OCI-LY1 (cell line): Measurements from ENCODE around the gene SHTN1.

Experiments used
- H2AFZ ChIP-seq: fragments of 200-600 bp; sonication (generic), shearing (Covaris generic); 2 replicates; pipeline ENCODE4 v1.6.0; 2014; ENCODE audit warnings: antibody characterized with exemption, mild to moderate bottlenecking, low read length
- H3F3A ChIP-seq: fragments of 200-600 bp; sonication (generic), shearing (Covaris generic); 2 replicates; pipeline ENCODE4 v1.6.0; 2014; ENCODE audit warnings: mild to moderate bottlenecking, antibody characterized with exemption, low read length, moderate library complexity; ENCODE audit not compliant: insufficient read depth
- H3K27ac ChIP-seq: fragments of 200-600 bp; sonication (generic); 2 replicates; pipeline ENCODE4 v1.5.1; 2014; ENCODE audit warnings: low read length, mixed run types, mild to moderate bottlenecking, low read depth; ENCODE audit not compliant: poor library complexity, severe bottlenecking
- H3K27me3 ChIP-seq: fragments of 200-600 bp; sonication (generic); 2 replicates; pipeline ENCODE4 v1.6.0; 2014; ENCODE audit warnings: antibody characterized with exemption, mild to moderate bottlenecking, low read length, moderate library complexity; ENCODE audit not compliant: insufficient read depth
- H3K36me3 ChIP-seq: fragments of 200-600 bp; sonication (generic); 2 replicates; pipeline ENCODE4 v1.6.1; 2014; ENCODE audit warnings: mild to moderate bottlenecking, antibody characterized with exemption, low read length, moderate library complexity, mixed read lengths; ENCODE audit not compliant: insufficient read depth
- H3K4me1 ChIP-seq: fragments of 200-600 bp; sonication (generic); 2 replicates; pipeline ENCODE4 v1.5.1; 2014; ENCODE audit warnings: mild to moderate bottlenecking, low read length, moderate library complexity; ENCODE audit not compliant: insufficient read depth, severe bottlenecking
- H3K4me2 ChIP-seq: fragments of 200-600 bp; sonication (generic), shearing (Covaris generic); 2 replicates; pipeline ENCODE4 v1.6.1; 2014; ENCODE audit warnings: low read length
- H3K4me3 ChIP-seq: fragments of 200-600 bp; sonication (generic); 2 replicates; pipeline ENCODE4 v1.5.1; 2014; ENCODE audit warnings: low read length, low read depth, mild to moderate bottlenecking, mixed read lengths; ENCODE audit not compliant: poor library complexity, severe bottlenecking
- H3K79me2 ChIP-seq: fragments of 200-600 bp; shearing (Covaris generic); 2 replicates; pipeline ENCODE4 v1.6.1; 2016; ENCODE audit warnings: mixed run types, low read length, mixed read lengths; ENCODE audit not compliant: insufficient read depth
- H3K9ac ChIP-seq: fragments of 200-600 bp; sonication (generic), shearing (Covaris generic); 2 replicates; pipeline ENCODE4 v1.6.1; 2014; ENCODE audit warnings: mild to moderate bottlenecking, low read length, mixed read lengths
- H3K9me2 ChIP-seq: fragments of 200-600 bp; sonication (generic), shearing (Covaris generic); 2 replicates; pipeline ENCODE4 v1.6.1; 2014; ENCODE audit warnings: low read depth, mild to moderate bottlenecking, low read length, mixed read lengths
- H3K9me3 ChIP-seq: fragments of 200-600 bp; shearing (Covaris generic); 2 replicates; pipeline ENCODE4 v1.6.1; 2014; ENCODE audit warnings: low read length, mixed read lengths
- H4K20me1 ChIP-seq: fragments of 200-600 bp; sonication (generic), shearing (Covaris generic); 2 replicates; pipeline ENCODE4 v1.6.0; 2016; ENCODE audit warnings: mild to moderate bottlenecking, low read length; ENCODE audit not compliant: insufficient read depth
- CTCF ChIP-seq: fragments of 200-600 bp; sonication (generic), shearing (Covaris generic); IDR thresholded peaks from 2 replicates; pipeline ENCODE4 v1.5.1; 2017; ENCODE audit warnings: mild to moderate bottlenecking, antibody characterized with exemption, low read length, moderate library complexity, mixed read lengths
- EZH2 ChIP-seq: fragments of 200-600 bp; sonication (generic), shearing (Covaris generic); IDR thresholded peaks from 2 replicates; pipeline ENCODE4 v1.8.0; 2017; ENCODE audit warnings: borderline replicate concordance, mixed run types, mild to moderate bottlenecking, antibody characterized with exemption, low read length, moderate library complexity, mixed read lengths

SHTN1 gene

GRCh38 chr10:117005527-117006055, 604 bp upstream of the SHTN1 start:
- Histone ChIP-seq H3K9me3 (no peaks in the 10 kb centered on the region), H3K79me2 (no peaks in the 10 kb centered on the region), H3K4me1 (peaks cover 6% of the 10 kb centered on the region), H2AFZ (no peak overlapping the region), H3K27ac (no peak overlapping the region), H3K27me3 (no peaks in the 10 kb centered on the region), H3K4me2 (peak overlapping the region; percentile 78), H3K36me3 (no peaks in the 10 kb centered on the region), H3K9ac (peak overlapping the region; percentile 55; the same call in 1 of the 2 replicates), H3F3A (no peaks in the 10 kb centered on the region), H3K9me2 (no peaks in the 10 kb centered on the region), H3K4me3 (peak overlapping the region; percentile 68), H4K20me1 (no peaks in the 10 kb centered on the region)
- TF ChIP-seq CTCF, result no peak
- no peak for TF ChIP-seq EZH2

GRCh38 chr10:117004227-117005025, 561 bp downstream of the SHTN1 start:
- TF ChIP-seq CTCF (no peak), EZH2 (no peak)
- no peak overlapping the region for H2AFZ ChIP-seq
- H3K4me1 ChIP-seq, result peaks cover 6% of the 10 kb centered on the region
- peak overlapping the region; percentile 68 for H3K4me3 ChIP-seq
- no peaks in the 10 kb centered on the region for H3K9me2 ChIP-seq
- no peak overlapping the region for H3K27ac ChIP-seq
- peak overlapping the region; percentile 55; the same call in 1 of the 2 replicates for H3K9ac ChIP-seq
- H3F3A ChIP-seq, result no peaks in the 10 kb centered on the region
- no peaks in the 10 kb centered on the region for H4K20me1 ChIP-seq
- H3K36me3 ChIP-seq, result no peaks in the 10 kb centered on the region
- H3K27me3 ChIP-seq, result no peaks in the 10 kb centered on the region
- no peaks in the 10 kb centered on the region for H3K9me3 ChIP-seq
- H3K79me2 ChIP-seq, result no peaks in the 10 kb centered on the region
- H3K4me2 ChIP-seq, result peak overlapping the region; percentile 78

DNA sequence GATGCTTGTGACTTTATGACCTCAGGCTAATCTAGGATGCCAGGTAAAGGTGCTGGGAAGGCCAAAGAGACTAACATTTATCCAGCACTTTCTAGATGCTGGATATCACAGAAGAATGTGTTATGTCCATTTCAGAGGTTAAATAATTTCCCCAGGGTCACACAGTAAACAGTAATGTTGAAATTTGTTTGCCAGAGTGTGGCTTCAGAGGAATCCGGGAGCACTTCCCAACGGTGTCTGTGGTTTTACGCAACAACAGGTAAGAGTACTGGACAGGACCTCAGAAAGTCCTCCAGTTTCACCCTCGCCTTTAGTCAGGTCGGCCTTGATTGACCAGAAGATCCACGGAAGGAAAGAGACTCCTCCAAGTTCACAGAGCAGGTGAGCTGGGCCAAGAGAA, 1.7 kb downstream of the SHTN1 start:
- Histone ChIP-seq H4K20me1 (no peaks in the 10 kb centered on the region), H3K79me2 (no peaks in the 10 kb centered on the region), H3K4me2 (no peak overlapping the region)

More for the DNA sequence above, 1.7 kb downstream of the SHTN1 start:
- TF ChIP-seq EZH2 (no peak), CTCF (no peak)
- no peaks in the 10 kb centered on the region for H3K9me3 ChIP-seq
- H3K27me3 ChIP-seq, result no peaks in the 10 kb centered on the region
- H3K9ac ChIP-seq, result no peak overlapping the region
- H2AFZ ChIP-seq, result no peak overlapping the region
- H3F3A ChIP-seq, result no peaks in the 10 kb centered on the region
- H3K9me2 ChIP-seq, result no peaks in the 10 kb centered on the region
- peaks cover 6% of the 10 kb centered on the region for H3K4me1 ChIP-seq
- no peaks in the 10 kb centered on the region for H3K36me3 ChIP-seq
- no peak overlapping the region for H3K27ac ChIP-seq
- H3K4me3 ChIP-seq, result no peak overlapping the region
